ENCODE results near the gene RAB33B. TPM values are rescaled to one million over a fixed set of nuclear protein-coding genes. Genes with fewer than 3 reads are reported as not detected.

Gene RAB33B
- total and polyA plus RNA-seq, 7 donors: 3.4 to 15.6 (median 13.6) TPM

GRCh38 chr4:139493176-139493575 is 39.3 kb downstream of the RAB33B start:
- H3K9me3 ChIP-seq: no peaks in the 10 kb centered on the region
- no peak overlapping the region for H3K4me3 ChIP-seq
- intact Hi-C loops (cut with DNase I): no loop called here

GRCh38 chr4:139499186-139499585 is 45.3 kb downstream of the RAB33B start:
- H3K27me3 ChIP-seq: no peaks in the 10 kb centered on the region
- H3K36me3 ChIP-seq: peaks cover 0 to 5% (median 0%) of the 10 kb centered on the region in 4 donors
- H3K27ac ChIP-seq: no peak overlapping the region
- no peak overlapping the region for H3K4me3 ChIP-seq
- intact Hi-C loops (cut with DNase I): loop anchor here (5.0 kb wide), 2 partner anchors 58 to 153 kb away; partner anchors contain the start of gene SETD7
- 56 to 66% methylated on average over 4 of the region's 4 CpGs for WGBS, 2 donors
- peaks cover 0 to 5% (median 4%) of the 10 kb centered on the region in 4 donors for H3K4me1 ChIP-seq
- TF ChIP-seq POLR2AphosphoS5 (IDR thresholded peaks at IDR 0.05) (no peak), POLR2A (IDR thresholded peaks at IDR 0.05) (no peak), CTCF (IDR thresholded peaks at IDR 0.05) (no peak), EP300 (IDR thresholded peaks at IDR 0.05) (no peak)
- no peaks in the 10 kb centered on the region for H3K9me3 ChIP-seq
- no peak for DNase-seq

More at GRCh38 chr4:139493176-139493575, 39.3 kb downstream of the RAB33B start:
- Histone ChIP-seq H3K4me1 (peaks cover 0 to 4% (median 3%) of the 10 kb centered on the region in 4 donors), H3K36me3 (no peaks in the 10 kb centered on the region), H3K27me3 (no peaks in the 10 kb centered on the region), H3K27ac (no peak overlapping the region)
- TF ChIP-seq CTCF (IDR thresholded peaks at IDR 0.05) (no peak), POLR2AphosphoS5 (IDR thresholded peaks at IDR 0.05) (no peak), POLR2A (IDR thresholded peaks at IDR 0.05) (no peak), EP300 (IDR thresholded peaks at IDR 0.05) (no peak)
- WGBS, 2 donors: 89 to 91% methylated on average over 4 of the region's 4 CpGs
- no peak for DNase-seq

- TF ChIP-seq POLR2A (IDR thresholded peaks at IDR 0.05) (no peak), EP300 (IDR thresholded peaks at IDR 0.05) (no peak), POLR2AphosphoS5 (IDR thresholded peaks at IDR 0.05) (no peak), CTCF (IDR thresholded peaks at IDR 0.05) (no peak)
- no peak overlapping the region for H3K4me3 ChIP-seq
- H3K9me3 ChIP-seq: no peaks in the 10 kb centered on the region
- DNase-seq: no peak
- H3K36me3 ChIP-seq: peaks cover 0 to 15% (median 2%) of the 10 kb centered on the region in 4 donors
- H3K27me3 ChIP-seq: no peaks in the 10 kb centered on the region
- peaks cover 0 to 5% (median 4%) of the 10 kb centered on the region in 4 donors for H3K4me1 ChIP-seq
- 64 to 68% methylated on average over 3 of the region's 3 CpGs for WGBS, 2 donors
- no peak overlapping the region for H3K27ac ChIP-seq
- intact Hi-C loops (cut with DNase I): no loop called here
These were observed 47.2 kb downstream of the RAB33B start for GRCh38 chr4:139501117-139501516.

GRCh38 chr4:139501527-139501926 is 47.6 kb downstream of the RAB33B start:
- Histone ChIP-seq H3K27ac (no peak overlapping the region), H3K36me3 (peaks cover 0 to 18% (median 2%) of the 10 kb centered on the region in 4 donors), H3K4me1 (peaks cover 0 to 5% (median 4%) of the 10 kb centered on the region in 4 donors), H3K27me3 (no peaks in the 10 kb centered on the region), H3K9me3 (no peaks in the 10 kb centered on the region), H3K4me3 (no peak overlapping the region)
- 89 to 92% methylated on average over 6 of the region's 6 CpGs for WGBS, 2 donors
- TF ChIP-seq POLR2AphosphoS5 (IDR thresholded peaks at IDR 0.05): no peak
- TF ChIP-seq EP300 (IDR thresholded peaks at IDR 0.05): no peak
- no peak for TF ChIP-seq POLR2A (IDR thresholded peaks at IDR 0.05)
- no peak for TF ChIP-seq CTCF (IDR thresholded peaks at IDR 0.05)
- no peak for DNase-seq
- intact Hi-C loops (cut with DNase I): no loop called here
